Tibial nerve (tissue), 4 donors: ENCODE measurements around the gene FLCN.

Experiments used
- EP300 ChIP-seq, 2 donors: sonication (generic); formaldehyde crosslinking; IDR thresholded peaks; one replicate each; pipeline ENCODE4 v1.6.1; 2017; ENCODE audit warnings: antibody characterized with exemption in 2 of 2, mild to moderate bottlenecking in 1 of 2
- TF ChIP-seq, protein P1 (sequence below), 5 experiments: fragments of 200-600 bp in 3 of 5; fragments of 450-650 bp in 2 of 5; sonication (generic) in 3 of 5; IDR thresholded peaks; one replicate each; pipeline ENCODE4 v1.5.1; 2016 to 2019; ENCODE audit warnings: antibody characterized with exemption in 5 of 5, mild to moderate bottlenecking in 3 of 5, moderate library complexity in 2 of 5

DNA sequence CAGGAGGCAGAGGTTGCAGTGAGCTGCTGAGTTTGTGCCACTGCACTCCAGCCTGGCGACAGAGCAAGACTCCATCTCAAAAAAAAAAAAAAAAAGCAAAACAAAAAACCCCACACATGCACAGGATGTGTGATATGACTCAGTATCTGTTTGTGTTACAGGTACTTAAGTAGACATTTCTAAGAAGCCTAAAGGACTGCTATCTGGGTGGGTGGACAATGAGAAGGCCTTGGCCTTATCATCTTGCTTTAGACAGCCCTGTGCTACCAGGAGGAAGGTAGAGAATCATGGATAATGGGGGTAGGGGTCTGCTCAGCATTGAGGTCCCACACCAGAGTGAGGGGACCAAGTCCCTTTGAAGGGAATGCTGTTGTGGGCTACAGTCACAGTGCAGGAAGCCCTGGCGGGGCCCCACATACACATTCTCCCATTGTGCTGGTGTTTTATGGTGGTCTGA lies 57.6 kb downstream of the FLCN start:
- TF ChIP-seq EP300 (IDR thresholded peaks at IDR 0.05): no peak
- TF ChIP-seq, protein P1, sequence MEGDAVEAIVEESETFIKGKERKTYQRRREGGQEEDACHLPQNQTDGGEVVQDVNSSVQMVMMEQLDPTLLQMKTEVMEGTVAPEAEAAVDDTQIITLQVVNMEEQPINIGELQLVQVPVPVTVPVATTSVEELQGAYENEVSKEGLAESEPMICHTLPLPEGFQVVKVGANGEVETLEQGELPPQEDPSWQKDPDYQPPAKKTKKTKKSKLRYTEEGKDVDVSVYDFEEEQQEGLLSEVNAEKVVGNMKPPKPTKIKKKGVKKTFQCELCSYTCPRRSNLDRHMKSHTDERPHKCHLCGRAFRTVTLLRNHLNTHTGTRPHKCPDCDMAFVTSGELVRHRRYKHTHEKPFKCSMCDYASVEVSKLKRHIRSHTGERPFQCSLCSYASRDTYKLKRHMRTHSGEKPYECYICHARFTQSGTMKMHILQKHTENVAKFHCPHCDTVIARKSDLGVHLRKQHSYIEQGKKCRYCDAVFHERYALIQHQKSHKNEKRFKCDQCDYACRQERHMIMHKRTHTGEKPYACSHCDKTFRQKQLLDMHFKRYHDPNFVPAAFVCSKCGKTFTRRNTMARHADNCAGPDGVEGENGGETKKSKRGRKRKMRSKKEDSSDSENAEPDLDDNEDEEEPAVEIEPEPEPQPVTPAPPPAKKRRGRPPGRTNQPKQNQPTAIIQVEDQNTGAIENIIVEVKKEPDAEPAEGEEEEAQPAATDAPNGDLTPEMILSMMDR (IDR thresholded peaks at IDR 0.05): no peak
